Heart right ventricle (tissue), 16 donors: ENCODE results near the gene SYNE3. TPM values are rescaled to one million over a fixed set of nuclear protein-coding genes. Genes with fewer than 3 reads are reported as not detected.
A peak's percentile ranks its signal among the peaks of the same experiment; 100 is the strongest.

Source experiments
- ATAC-seq, 8 donors: fragments of 200-7000 bp; cut with Tn5 transposase; one replicate each; pipeline ENCODE4 v1.9.1; 2020; ENCODE audit warnings: mild to moderate bottlenecking in 8 of 8, moderate library complexity in 8 of 8, moderate number of reproducible peaks in 1 of 8
- DNase-seq, 2 donors: peaks; one replicate each; pipeline ENCODE4 v3.0.0-alpha.2; 2020
- H3K27ac ChIP-seq, 10 donors: fragments of 200-600 bp; sonication (generic) in 2 of 10; one replicate each; pipeline versions ENCODE4 v1.5.0 to v1.8.0; 2020 to 2022; ENCODE audit warnings: mild to moderate bottlenecking in 3 of 10
- H3K27me3 ChIP-seq, 7 donors: fragments of 200-600 bp; one replicate each; pipeline ENCODE4 v1.8.0; 2021 to 2022; ENCODE audit warnings: mild to moderate bottlenecking in 2 of 7
- H3K36me3 ChIP-seq, 9 donors: fragments of 200-600 bp; sonication (generic) in 1 of 9; one replicate each; pipeline versions ENCODE4 v1.5.0 to v1.8.0; 2020 to 2022; ENCODE audit warnings: mild to moderate bottlenecking in 2 of 9
- H3K4me1 ChIP-seq, 9 donors: fragments of 200-600 bp; sonication (generic) in 1 of 9; one replicate each; pipeline versions ENCODE4 v1.5.0 to v1.8.0; 2020 to 2022; ENCODE audit warnings: mild to moderate bottlenecking in 4 of 9
- H3K4me3 ChIP-seq, 10 donors: fragments of 200-600 bp; sonication (generic) in 2 of 10; one replicate each; pipeline versions ENCODE4 v1.5.0 to v1.8.0; 2020 to 2022; ENCODE audit warnings: mild to moderate bottlenecking in 7 of 10, moderate library complexity in 2 of 10
- H3K9me3 ChIP-seq, 11 donors: fragments of 200-600 bp in 10 of 11; sonication (generic) in 2 of 11; one replicate each; pipeline versions ENCODE4 v1.5.0 to v1.8.0; 2013 to 2022; ENCODE audit warnings: mild to moderate bottlenecking in 2 of 11, control low read depth in 1 of 11, moderate library complexity in 1 of 11
- WGBS, 2 donors: extraction: QIAGEN DNeasy Blood & Tissue Kit; methylation state at CpG; one replicate each; pipeline ENCODE4 v1.1.7; 2013; ENCODE audit warnings: inconsistent platforms in 1 of 2; 5-methylcytosine and 5-hydroxymethylcytosine counted together
- intact Hi-C, 10 donors: fragments of 100-400 bp; cut with DNase I; formaldehyde crosslinking; loops; one replicate each; pipeline versions ENCODE4 v1.11.1 to v1.14.2; 2022
- polyA plus RNA-seq, 2 donors: library from polyadenylated mRNA; stranded (reverse); fragments of 200-250 nt; gene quantifications; one replicate each; pipeline ENCODE4 v1.2.3, GENCODE V29; 2013
- total RNA-seq, 10 donors: library from RNA; stranded (reverse); fragmentation: NEBNext Ultra II Directional in 3 of 10; extraction: Animal tissue kit (Norgen Biotek cat#: 25700) in 3 of 10; gene quantifications; one replicate each; pipeline versions ENCODE4 v1.2.1 to v1.2.4, GENCODE V29; 2021 to 2023
- TF ChIP-seq, protein P1 (sequence below), 9 donors: fragments of 200-600 bp; sonication (generic) in 2 of 9; IDR thresholded peaks; one replicate each; pipeline versions ENCODE4 v1.5.0 to v1.8.0; 2021 to 2022; ENCODE audit warnings: antibody characterized with exemption in 9 of 9, mild to moderate bottlenecking in 5 of 9, moderate library complexity in 1 of 9
- donor health status: Arrhythmogenic right ventricular cardiomyopathy.
- donor health status: ischemic (EF 13 %, LVEDD 7.1; RV severe dilation, severe dysfunction).
- donor health status: healthy with polysubstance abuse.
- donor health status: DM: no; HTN: yes; CAD: no.
- donor health status: DM: no; HTN: no; CAD: no.
- donor health status: ischemic (EF 25% LVEDD 6.9; RV normal size, moderate dysfunction).
- donor health status: ischemic (EF 25% LVEDD 5.7; RV mildly dilated, moderate dysfunction).
- donor health status: healthy.
- donor health status: DM: yes; HTN: yes; CAD: no.
- donor health status: Ischemic cardiomyopathy.
- donor health status: ischemic (EF 35%, LVEDD 5.7; RV mildly dilated, moderate dysfunction).
- donor health status: nonischemic (EF 11% LVEDD 7.7; RV severe dilation, severe dysfunction).
- donor health status: DM: yes; HTN: yes; CAD: no.
- donor health status: PGD.
- donor health status: ischemic (EF 29% LVEDD 5.4; RV normal size, mild dysfunction).
- donor health status: nonischemic (EF 23%, LVEDD 6.1; RV moderate dilation, normal function).

Gene SYNE3
- total and polyA plus RNA-seq, 12 donors = 1.5 to 15.4 (median 8.8) TPM

- intact Hi-C loops = no loop called here
- 97 to 100% methylated on average over 3 of the region's 3 CpGs for WGBS, 2 donors
- ATAC-seq (no peak), DNase-seq (no peak)
- Histone ChIP-seq H3K9me3 (peaks cover 0 to 6% (median 0%) of the 10 kb centered on the region in 11 donors), H3K27ac (peak overlapping the region in 3 of 10 donors; percentile 58 to 82 (median 76)), H3K36me3 (no peaks in the 10 kb centered on the region), H3K4me3 (no peak overlapping the region), H3K4me1 (peaks cover 14 to 72% (median 54%) of the 10 kb centered on the region in 9 donors), H3K27me3 (no peaks in the 10 kb centered on the region)
- TF ChIP-seq, protein P1, sequence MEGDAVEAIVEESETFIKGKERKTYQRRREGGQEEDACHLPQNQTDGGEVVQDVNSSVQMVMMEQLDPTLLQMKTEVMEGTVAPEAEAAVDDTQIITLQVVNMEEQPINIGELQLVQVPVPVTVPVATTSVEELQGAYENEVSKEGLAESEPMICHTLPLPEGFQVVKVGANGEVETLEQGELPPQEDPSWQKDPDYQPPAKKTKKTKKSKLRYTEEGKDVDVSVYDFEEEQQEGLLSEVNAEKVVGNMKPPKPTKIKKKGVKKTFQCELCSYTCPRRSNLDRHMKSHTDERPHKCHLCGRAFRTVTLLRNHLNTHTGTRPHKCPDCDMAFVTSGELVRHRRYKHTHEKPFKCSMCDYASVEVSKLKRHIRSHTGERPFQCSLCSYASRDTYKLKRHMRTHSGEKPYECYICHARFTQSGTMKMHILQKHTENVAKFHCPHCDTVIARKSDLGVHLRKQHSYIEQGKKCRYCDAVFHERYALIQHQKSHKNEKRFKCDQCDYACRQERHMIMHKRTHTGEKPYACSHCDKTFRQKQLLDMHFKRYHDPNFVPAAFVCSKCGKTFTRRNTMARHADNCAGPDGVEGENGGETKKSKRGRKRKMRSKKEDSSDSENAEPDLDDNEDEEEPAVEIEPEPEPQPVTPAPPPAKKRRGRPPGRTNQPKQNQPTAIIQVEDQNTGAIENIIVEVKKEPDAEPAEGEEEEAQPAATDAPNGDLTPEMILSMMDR (IDR thresholded peaks at IDR 0.05) = no peak
Observed at GRCh38 chr14:95495076-95495475, 21.4 kb downstream of the SYNE3 start.

GRCh38 chr14:95494456-95494855 is 22.0 kb downstream of the SYNE3 start:
- WGBS, 2 donors = 93 to 96% methylated on average over 4 of the region's 4 CpGs
- TF ChIP-seq, protein P1 (IDR thresholded peaks at IDR 0.05) = no peak
- Histone ChIP-seq H3K4me3 (no peak overlapping the region), H3K27ac (peak overlapping the region in 1 of 10 donors; percentile 82), H3K4me1 (peaks cover 12 to 73% (median 55%) of the 10 kb centered on the region in 9 donors), H3K27me3 (no peaks in the 10 kb centered on the region), H3K36me3 (no peaks in the 10 kb centered on the region), H3K9me3 (peaks cover 0 to 6% (median 0%) of the 10 kb centered on the region in 11 donors)
- DNase-seq (no peak), ATAC-seq (no peak)
- intact Hi-C loops = no loop called here

DNA sequence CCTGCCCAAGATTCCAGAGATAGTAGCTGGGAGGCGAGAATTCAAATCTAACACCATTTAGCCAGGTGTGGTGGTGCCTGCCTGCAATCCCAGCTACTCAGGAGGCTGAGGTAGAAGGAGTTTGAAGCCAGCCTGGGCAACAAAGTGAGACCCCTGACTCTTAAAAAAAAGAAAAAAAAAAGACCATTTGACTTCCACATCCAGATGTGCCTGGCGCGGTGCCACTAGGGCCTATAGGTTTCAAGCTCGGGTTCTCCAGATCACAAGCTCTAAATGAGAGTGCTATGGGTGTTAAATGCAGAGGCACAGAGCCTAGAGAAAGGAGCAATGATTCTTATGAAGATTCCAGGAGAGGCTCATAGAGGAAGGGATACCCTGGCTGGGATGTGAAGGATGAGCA is 22.5 kb downstream of the SYNE3 start:
- Histone ChIP-seq H3K27ac (peak overlapping the region in 1 of 10 donors; percentile 82), H3K4me3 (no peak overlapping the region), H3K36me3 (no peaks in the 10 kb centered on the region), H3K9me3 (peaks cover 0 to 6% (median 0%) of the 10 kb centered on the region in 11 donors), H3K27me3 (no peaks in the 10 kb centered on the region), H3K4me1 (peaks cover 15 to 73% (median 55%) of the 10 kb centered on the region in 9 donors)
- 93 to 94% methylated on average over 4 of the region's 4 CpGs for WGBS, 2 donors
- no peak for DNase-seq
- intact Hi-C loops = no loop called here
- ATAC-seq = no peak
- TF ChIP-seq, protein P1 (IDR thresholded peaks at IDR 0.05) = no peak

GRCh38 chr14:95493503-95493902 is 22.9 kb downstream of the SYNE3 start:
- H3K36me3 ChIP-seq = no peaks in the 10 kb centered on the region
- no peak overlapping the region for H3K4me3 ChIP-seq
- no peak overlapping the region for H3K27ac ChIP-seq
- WGBS, 2 donors = 92 to 95% methylated on average over 5 of the region's 5 CpGs
- TF ChIP-seq, protein P1 (IDR thresholded peaks at IDR 0.05) = no peak
- no peak for DNase-seq
- H3K9me3 ChIP-seq = peaks cover 0 to 6% (median 0%) of the 10 kb centered on the region in 11 donors
- ATAC-seq = no peak
- intact Hi-C loops = no loop called here
- H3K4me1 ChIP-seq = peaks cover 17 to 70% (median 53%) of the 10 kb centered on the region in 9 donors
- no peaks in the 10 kb centered on the region for H3K27me3 ChIP-seq
